Bronchial epithelial cell (primary cell): ENCODE measurements around the gene PDE4B. TPM values are rescaled to one million over a fixed set of nuclear protein-coding genes. Genes with fewer than 3 reads are reported as not detected.

ENCODE experiments used
- DNase-seq: peaks from one replicate; pipeline ENCODE4 v3.0.0-alpha.2; 2010; ENCODE audit warnings: low read depth
- FAIRE-seq: peaks from 2 replicates; lab custom pipeline; 2011; peaks lifted over from hg19 to GRCh38; lab: Jason Lieb, UNC
- H3K27me3 ChIP-seq: 2 replicates; pipeline ENCODE4 v1.5.1; 2011; ENCODE audit warnings: low read length; ENCODE audit not compliant: control insufficient read depth, insufficient read depth
- H3K36me3 ChIP-seq: 2 replicates; pipeline ENCODE4 v1.5.1; 2011; ENCODE audit warnings: low read length; ENCODE audit not compliant: control insufficient read depth, insufficient read depth
- H3K4me3 ChIP-seq: 2 replicates; pipeline ENCODE4 v1.5.1; 2011; ENCODE audit warnings: mild to moderate bottlenecking, low read depth, low read length, control low read depth
- CTCF ChIP-seq: IDR thresholded peaks from 2 replicates; pipeline ENCODE4 v1.5.1; 2011; ENCODE audit warnings: mild to moderate bottlenecking, moderate library complexity, low read length, control low read depth, inconsistent platforms; ENCODE audit not compliant: insufficient read depth, severe bottlenecking
- total RNA-seq: library from RNA; depleted of rRNA; stranded (reverse); fragments of >200 nt; gene quantifications from 2 replicates; pipeline ENCODE4 v1.2.1, GENCODE V29; 2014

The PDE4B gene
- total RNA-seq, 1 donor from 2014 or later: 0.26 TPM

GRCh38 chr1:65759516-65759915 lies 33.2 kb upstream of the PDE4B start:
- no peak for TF ChIP-seq CTCF
- Histone ChIP-seq H3K4me3 (no peak overlapping the region), H3K36me3 (no peaks in the 10 kb centered on the region), H3K27me3 (no peaks in the 10 kb centered on the region)
- FAIRE-seq (no peak), DNase-seq (no peak)

GRCh38 chr1:65762081-65762862 lies 30.4 kb upstream of the PDE4B start:
- FAIRE-seq (no peak), DNase-seq (no peak)
- Histone ChIP-seq H3K4me3 (no peak overlapping the region), H3K27me3 (no peaks in the 10 kb centered on the region), H3K36me3 (no peaks in the 10 kb centered on the region)
- no peak for TF ChIP-seq CTCF

GRCh38 chr1:65764052-65764451 lies 28.6 kb upstream of the PDE4B start:
- TF ChIP-seq CTCF: no peak
- no peaks in the 10 kb centered on the region for H3K27me3 ChIP-seq
- DNase-seq: no peak
- no peaks in the 10 kb centered on the region for H3K36me3 ChIP-seq
- FAIRE-seq: no peak
- no peak overlapping the region for H3K4me3 ChIP-seq

GRCh38 chr1:65765631-65766030 lies 27.1 kb upstream of the PDE4B start:
- Histone ChIP-seq H3K36me3 (no peaks in the 10 kb centered on the region), H3K27me3 (no peaks in the 10 kb centered on the region), H3K4me3 (no peak overlapping the region)
- TF ChIP-seq CTCF: no peak
- no peak for DNase-seq
- FAIRE-seq: no peak

GRCh38 chr1:65769636-65770035 lies 23.1 kb upstream of the PDE4B start:
- Histone ChIP-seq H3K27me3 (no peaks in the 10 kb centered on the region), H3K36me3 (no peaks in the 10 kb centered on the region), H3K4me3 (no peak overlapping the region)
- FAIRE-seq (no peak), DNase-seq (no peak)
- TF ChIP-seq CTCF: no peak

GRCh38 chr1:65772607-65773006 lies 20.1 kb upstream of the PDE4B start:
- no peak for TF ChIP-seq CTCF
- Histone ChIP-seq H3K36me3 (no peaks in the 10 kb centered on the region), H3K4me3 (no peak overlapping the region), H3K27me3 (no peaks in the 10 kb centered on the region)
- FAIRE-seq (no peak), DNase-seq (no peak)
